Right lobe of liver (tissue), 6 donors: ENCODE measurements around the gene CTBP1. TPM values are rescaled to one million over a fixed set of nuclear protein-coding genes. Genes with fewer than 3 reads are reported as not detected.

ENCODE experiments used
- ATAC-seq, 4 donors: fragments of 200-7000 bp; cut with Tn5 transposase; one replicate each; pipeline ENCODE4 v1.9.1; 2020; ENCODE audit warnings: mild to moderate bottlenecking in 4 of 4, moderate library complexity in 4 of 4
- DNase-seq, 3 donors: peaks; one replicate each; pipeline ENCODE4 v3.0.0-alpha.2; 2020
- H3K27ac ChIP-seq, 3 donors: fragments of 200-600 bp; one replicate each; pipeline ENCODE4 v1.8.0; 2022
- H3K27me3 ChIP-seq, 2 donors: fragments of 200-600 bp; one replicate each; pipeline ENCODE4 v1.8.0; 2022
- H3K36me3 ChIP-seq, 4 donors: fragments of 200-600 bp; sonication (generic) in 1 of 4; one replicate each; pipeline versions ENCODE4 v1.5.1 to v1.8.0; 2017 to 2022; ENCODE audit warnings: control low read depth in 1 of 4
- H3K4me1 ChIP-seq, 4 donors: fragments of 200-600 bp; sonication (generic) in 1 of 4; one replicate each; pipeline versions ENCODE4 v1.5.1 to v1.8.0; 2017 to 2022; ENCODE audit warnings: control low read depth in 1 of 4
- H3K4me3 ChIP-seq, 3 donors: fragments of 200-600 bp; one replicate each; pipeline ENCODE4 v1.8.0; 2022
- H3K9me3 ChIP-seq, 4 donors: fragments of 200-600 bp; sonication (generic) in 1 of 4; one replicate each; pipeline versions ENCODE4 v1.5.1 to v1.8.0; 2017 to 2022; ENCODE audit warnings: control low read depth in 1 of 4
- CTCF ChIP-seq, 4 donors: fragments of 200-600 bp in 3 of 4; fragments of 450-650 bp in 1 of 4; IDR thresholded peaks; one replicate each; pipeline versions ENCODE4 v1.5.1 to v1.8.0; 2016 to 2022; ENCODE audit warnings: antibody characterized with exemption in 4 of 4, mild to moderate bottlenecking in 2 of 4
- POLR2A ChIP-seq: fragments of 450-650 bp; IDR thresholded peaks from one replicate; pipeline ENCODE4 v1.6.1; 2017; ENCODE audit warnings: antibody characterized with exemption, mild to moderate bottlenecking
- WGBS: methylation state at CpG from one replicate; pipeline ENCODE4 v1.1.6; 2018; ENCODE audit warnings: low coverage, low lambda C conversion rate; ENCODE audit not compliant: insufficient coverage; ENCODE audit errors: missing lambda C conversion rate; 5-methylcytosine and 5-hydroxymethylcytosine counted together
- intact Hi-C, 2 donors: fragments of 100-400 bp; cut with DNase I; formaldehyde crosslinking; loops; one replicate each; pipeline versions ENCODE4 v1.11.2 to v1.14.1; 2022
- total RNA-seq, 6 experiments: library from RNA; depleted of rRNA in 2 of 6; stranded (reverse); fragments of >200 nt in 2 of 6; fragmentation: NEBNext Ultra II Directional in 3 of 6; extraction: Animal tissue kit (Norgen Biotek cat#: 25700) in 3 of 6; gene quantifications; one replicate each; pipeline versions ENCODE4 v1.1.0 to v1.2.4, GENCODE V29; 2016 to 2023
- donor health status: DM: no; HTN: yes; CAD: no.
- donor health status: DM: no; HTN: no; CAD: no.
- donor health status: DM: no; HTN: no; CAD: no.
- donor health status: DM: no; HTN: yes; CAD: no.
- donor health status: DM: no; HTN: yes; CAD: no.

The CTBP1 gene
- total RNA-seq, 6 experiments from 2014 or later: 74.8 to 85.5 (median 79.4) TPM

GRCh38 chr4:1234811-1235292 is 14.1 kb downstream of the CTBP1 start:
- Histone ChIP-seq H3K27me3 (no peaks in the 10 kb centered on the region), H3K9me3 (no peaks in the 10 kb centered on the region), H3K27ac (no peak overlapping the region), H3K4me3 (no peak overlapping the region), H3K4me1 (no peaks in the 10 kb centered on the region), H3K36me3 (peaks cover 0 to 56% (median 11%) of the 10 kb centered on the region in 4 donors)
- WGBS: 91% methylated on average over 9 of the region's 24 CpGs
- TF ChIP-seq POLR2A (no peak), CTCF (IDR thresholded peaks at IDR 0.05) (no peak)
- DNase-seq (peak in 2 of 3 donors; percentile 14 to 42), ATAC-seq (no peak)
- intact Hi-C loops: no loop called here

- DNase-seq: peak in 1 of 3 donors; percentile 21
- no peak for TF ChIP-seq CTCF (IDR thresholded peaks at IDR 0.05)
- no peaks in the 10 kb centered on the region for H3K4me1 ChIP-seq
- 82% methylated on average over 7 of the region's 8 CpGs for WGBS
- intact Hi-C loops: no loop called here
- ATAC-seq: peak in 1 of 4 donors; percentile 6
- no peak overlapping the region for H3K4me3 ChIP-seq
- peak overlapping the region in 1 of 3 donors; percentile 56 for H3K27ac ChIP-seq
- H3K36me3 ChIP-seq: peaks cover 0 to 53% (median 11%) of the 10 kb centered on the region in 4 donors
- no peaks in the 10 kb centered on the region for H3K9me3 ChIP-seq
- no peaks in the 10 kb centered on the region for H3K27me3 ChIP-seq
Observed at GRCh38 chr4:1234309-1234695, 14.6 kb downstream of the CTBP1 start.

DNA sequence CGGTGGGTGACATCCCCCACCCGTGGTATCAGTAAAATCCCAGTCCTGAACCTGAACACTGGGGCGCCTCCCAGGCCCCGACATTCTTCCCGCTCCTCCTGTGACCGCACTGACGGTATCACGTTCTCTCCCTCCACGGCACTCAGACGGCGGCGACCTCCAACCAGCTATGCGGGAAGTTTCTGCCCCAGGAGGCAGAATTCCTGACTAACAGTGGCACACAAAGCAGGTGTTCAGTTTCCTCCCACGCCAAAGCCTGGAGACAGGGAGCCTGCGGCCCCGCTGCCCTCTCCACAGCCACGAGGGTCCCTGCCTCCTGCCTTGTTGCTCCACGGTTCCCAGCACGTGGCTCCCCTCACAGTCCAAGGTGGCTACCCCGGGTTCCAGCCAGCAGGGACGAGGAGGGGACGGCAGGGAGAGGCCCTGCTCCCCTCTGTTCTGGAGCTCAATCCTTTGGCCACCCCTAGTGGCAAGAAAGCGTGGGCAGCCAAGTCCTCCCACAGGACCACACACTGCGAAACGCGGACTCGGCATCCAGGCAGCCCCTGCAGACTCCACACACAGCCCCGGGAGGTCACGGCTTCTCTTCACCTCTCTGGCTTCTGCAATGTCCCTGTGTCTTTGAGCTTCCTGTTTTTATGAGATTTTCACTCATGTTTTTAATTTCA is 15.2 kb downstream of the CTBP1 start:
- Histone ChIP-seq H3K4me3 (no peak overlapping the region), H3K27ac (peak overlapping the region in 2 of 3 donors; percentile 9 to 56), H3K36me3 (peaks cover 0 to 53% (median 11%) of the 10 kb centered on the region in 4 donors), H3K9me3 (no peaks in the 10 kb centered on the region), H3K4me1 (no peaks in the 10 kb centered on the region), H3K27me3 (no peaks in the 10 kb centered on the region)
- ATAC-seq (peak; percentile 31 to 46 (median 42)), DNase-seq (peak in 2 of 3 donors; percentile 26 to 53)
- TF ChIP-seq POLR2A (no peak), CTCF (IDR thresholded peaks at IDR 0.05) (peak; percentile 11 to 31 (median 18))
- intact Hi-C loops: no loop called here
- WGBS: 75% methylated on average over 11 of the region's 29 CpGs

DNA sequence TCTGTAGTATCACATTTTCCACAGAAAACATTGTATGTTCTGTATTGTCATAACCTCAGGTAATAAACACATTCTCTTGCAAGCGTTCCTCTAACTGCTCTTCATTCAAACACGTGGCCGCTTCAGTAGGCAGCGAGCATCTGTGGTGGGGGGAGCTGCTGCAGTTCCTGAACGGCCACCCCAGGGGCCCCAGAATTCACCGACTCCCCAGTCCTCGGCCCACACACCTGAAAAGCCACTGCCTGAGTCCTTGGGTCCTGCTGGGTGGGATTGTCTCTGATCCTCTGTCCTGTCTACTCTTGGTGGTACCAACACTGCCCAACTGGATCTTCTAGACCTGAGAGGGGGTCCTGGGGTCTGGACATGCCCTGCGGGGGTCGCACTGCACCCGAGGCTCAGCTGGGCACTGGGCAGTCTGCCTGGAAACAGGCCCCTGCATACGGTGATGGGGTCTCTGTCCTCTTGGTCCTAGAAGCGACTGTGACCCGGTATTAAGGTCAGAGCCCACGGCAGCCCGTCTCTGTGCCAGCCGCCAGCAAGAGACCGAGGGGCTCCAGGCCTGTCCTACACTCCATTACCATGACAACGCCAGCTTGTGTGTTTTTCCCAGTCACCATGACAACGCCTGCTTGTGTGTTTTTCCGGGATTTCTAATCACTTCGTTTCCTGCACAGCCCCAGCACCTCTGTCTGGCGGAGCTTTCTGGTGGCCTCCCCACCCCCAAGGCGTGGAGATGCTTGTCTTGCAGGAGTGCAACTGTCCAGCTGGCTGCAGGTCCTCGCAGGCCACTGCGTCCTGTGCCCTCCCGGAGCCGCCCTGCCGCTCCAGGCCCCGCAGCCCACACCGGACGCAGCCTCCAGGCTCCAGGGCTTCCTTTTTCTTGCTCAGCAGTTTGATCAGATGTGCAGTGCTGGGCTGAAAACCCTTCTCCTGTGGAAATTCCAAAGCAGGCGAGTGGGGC is 16.0 kb downstream of the CTBP1 start:
- no peak overlapping the region for H3K4me3 ChIP-seq
- DNase-seq: peak in 2 of 3 donors; percentile 72 to 77

More for the DNA sequence above, 16.0 kb downstream of the CTBP1 start:
- peak overlapping the region in 1 of 3 donors; percentile 9 for H3K27ac ChIP-seq
- H3K36me3 ChIP-seq: peaks cover 0 to 52% (median 11%) of the 10 kb centered on the region in 4 donors
- ATAC-seq: peak; percentile 77 to 81 (median 78)
- TF ChIP-seq CTCF (IDR thresholded peaks at IDR 0.05) (no peak), POLR2A (no peak)
- intact Hi-C loops: no loop called here
- H3K9me3 ChIP-seq: no peaks in the 10 kb centered on the region
- 68% methylated on average over 20 of the region's 32 CpGs for WGBS
- no peaks in the 10 kb centered on the region for H3K4me1 ChIP-seq
- H3K27me3 ChIP-seq: no peaks in the 10 kb centered on the region
